Measurements from ENCODE around the gene USB1. TPM values are rescaled to one million over a fixed set of nuclear protein-coding genes. Genes with fewer than 3 reads are reported as not detected.
"Not testable (repeated sequence)": the region's sequence is repeated elsewhere in the genome, so short reads cannot be mapped to it uniquely, and the experiment has no call there.

USB1 gene
- total RNA-seq, 1 experiment from 2014 or later = 66.0 TPM

DNA sequence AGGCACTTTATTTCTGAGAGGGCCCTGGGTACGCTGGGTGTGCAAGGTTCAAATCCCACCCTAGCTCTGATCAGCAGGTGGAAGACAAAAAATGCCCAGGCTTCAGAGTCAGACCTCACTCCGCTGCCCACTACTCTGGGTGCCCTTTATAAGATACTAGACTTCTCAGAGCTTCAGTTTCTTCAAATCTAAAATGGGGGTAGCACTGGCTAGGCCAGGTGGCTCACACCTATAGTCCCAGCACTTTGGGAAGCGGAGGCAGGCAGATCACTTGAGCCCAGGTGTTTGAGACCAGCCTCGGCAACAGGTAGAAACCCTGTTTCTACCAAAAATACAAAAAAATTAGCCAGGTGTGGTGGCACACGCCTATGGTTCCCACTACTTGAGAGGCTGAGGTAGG is 1.7 kb downstream of the USB1 start:
- CTCF ChIA-PET = no interaction called here
- TF ChIP-seq, protein P1, sequence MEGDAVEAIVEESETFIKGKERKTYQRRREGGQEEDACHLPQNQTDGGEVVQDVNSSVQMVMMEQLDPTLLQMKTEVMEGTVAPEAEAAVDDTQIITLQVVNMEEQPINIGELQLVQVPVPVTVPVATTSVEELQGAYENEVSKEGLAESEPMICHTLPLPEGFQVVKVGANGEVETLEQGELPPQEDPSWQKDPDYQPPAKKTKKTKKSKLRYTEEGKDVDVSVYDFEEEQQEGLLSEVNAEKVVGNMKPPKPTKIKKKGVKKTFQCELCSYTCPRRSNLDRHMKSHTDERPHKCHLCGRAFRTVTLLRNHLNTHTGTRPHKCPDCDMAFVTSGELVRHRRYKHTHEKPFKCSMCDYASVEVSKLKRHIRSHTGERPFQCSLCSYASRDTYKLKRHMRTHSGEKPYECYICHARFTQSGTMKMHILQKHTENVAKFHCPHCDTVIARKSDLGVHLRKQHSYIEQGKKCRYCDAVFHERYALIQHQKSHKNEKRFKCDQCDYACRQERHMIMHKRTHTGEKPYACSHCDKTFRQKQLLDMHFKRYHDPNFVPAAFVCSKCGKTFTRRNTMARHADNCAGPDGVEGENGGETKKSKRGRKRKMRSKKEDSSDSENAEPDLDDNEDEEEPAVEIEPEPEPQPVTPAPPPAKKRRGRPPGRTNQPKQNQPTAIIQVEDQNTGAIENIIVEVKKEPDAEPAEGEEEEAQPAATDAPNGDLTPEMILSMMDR (conservative IDR thresholded peaks at IDR 0.05) = no peak
- TF ChIP-seq EZH2 (IDR thresholded peaks at IDR 0.05; ENCODE audit: low read depth) = no peak

DNA sequence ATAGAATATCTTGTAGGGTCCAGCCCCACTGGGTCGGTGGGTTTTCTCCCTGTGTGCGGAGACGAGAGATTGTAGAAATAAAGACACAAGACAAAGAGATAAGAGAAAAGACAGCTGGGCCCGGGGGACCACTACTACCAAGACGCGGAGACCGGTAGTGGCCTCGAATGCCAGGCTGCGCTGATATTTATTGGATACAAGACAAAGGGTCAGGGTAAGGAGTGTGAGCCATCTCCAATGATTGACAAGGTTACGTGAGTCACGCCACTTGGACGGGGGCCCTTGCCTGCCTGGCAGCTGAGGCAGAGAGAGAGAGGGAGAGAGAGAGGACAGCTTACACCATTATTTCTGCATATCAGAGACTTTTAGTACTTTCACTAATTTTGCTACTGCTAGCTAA is 3.5 kb downstream of the USB1 start:
- H4K20me1 ChIP-seq (ENCODE audit: insufficient read depth); H3K9me3 ChIP-seq (ENCODE audit: insufficient read depth, low read depth); H2AFZ ChIP-seq; DNase-seq; H3K79me2 ChIP-seq (ENCODE audit: low read depth); POLR2A ChIA-PET (ENCODE audit: unreplicated experiment); H3K4me3 ChIP-seq; H3K4me1 ChIP-seq (replicated peaks; ENCODE audit: insufficient read depth); H3K9me2 ChIP-seq (ENCODE audit: insufficient read depth); H3K27ac ChIP-seq; H3K4me2 ChIP-seq; BruUV-seq (replicated peaks); H3K27me3 ChIP-seq (ENCODE audit: insufficient read depth, low read depth): not testable (repeated sequence)
- Histone ChIP-seq H3F3A (ENCODE audit: insufficient read depth, low read depth) (peaks cover 15% of the 10 kb centered on the region), H3K36me3 (ENCODE audit: low read depth) (peaks cover 11% of the 10 kb centered on the region)
- intact Hi-C loops (cut with micrococcal nuclease; ENCODE audit: unreplicated experiment) = loop anchor here (1.0 kb wide), 2 partner anchors 247 to 428 kb away; no protein-coding TSS in a partner anchor
- CTCF ChIA-PET = interaction anchor here (0.9 kb wide), 1 partner anchor 99 kb away, joined by 4 read pairs; no protein-coding TSS in a partner anchor

More for the DNA sequence above, 1.7 kb downstream of the USB1 start:
- no peak overlapping the region for H3K4me3 ChIP-seq
- POLR2A ChIA-PET (ENCODE audit: unreplicated experiment) = no interaction called here
- no peaks in the 10 kb centered on the region for H3K9me2 ChIP-seq (ENCODE audit: insufficient read depth)
- peaks cover 33% of the 10 kb centered on the region for H3F3A ChIP-seq (ENCODE audit: insufficient read depth, low read depth)
- H4K20me1 ChIP-seq (ENCODE audit: insufficient read depth) = no peaks in the 10 kb centered on the region
- H3K36me3 ChIP-seq (ENCODE audit: low read depth) = peaks cover 11% of the 10 kb centered on the region
- DNase-seq = no peak
- H3K27ac ChIP-seq = no peak overlapping the region
- BruUV-seq (replicated peaks) = no TSS peak
- intact Hi-C loops (cut with micrococcal nuclease; ENCODE audit: unreplicated experiment) = no loop called here
- no peak overlapping the region for H3K4me2 ChIP-seq
- H3K79me2 ChIP-seq (ENCODE audit: low read depth) = peaks cover 16% of the 10 kb centered on the region; the same call in 1 of the 2 replicates
- no peaks in the 10 kb centered on the region for H3K9me3 ChIP-seq (ENCODE audit: insufficient read depth, low read depth)
- peaks cover 23% of the 10 kb centered on the region for H3K4me1 ChIP-seq (replicated peaks; ENCODE audit: insufficient read depth)
- H2AFZ ChIP-seq = no peak overlapping the region
- H3K27me3 ChIP-seq (ENCODE audit: insufficient read depth, low read depth) = no peaks in the 10 kb centered on the region

DNA sequence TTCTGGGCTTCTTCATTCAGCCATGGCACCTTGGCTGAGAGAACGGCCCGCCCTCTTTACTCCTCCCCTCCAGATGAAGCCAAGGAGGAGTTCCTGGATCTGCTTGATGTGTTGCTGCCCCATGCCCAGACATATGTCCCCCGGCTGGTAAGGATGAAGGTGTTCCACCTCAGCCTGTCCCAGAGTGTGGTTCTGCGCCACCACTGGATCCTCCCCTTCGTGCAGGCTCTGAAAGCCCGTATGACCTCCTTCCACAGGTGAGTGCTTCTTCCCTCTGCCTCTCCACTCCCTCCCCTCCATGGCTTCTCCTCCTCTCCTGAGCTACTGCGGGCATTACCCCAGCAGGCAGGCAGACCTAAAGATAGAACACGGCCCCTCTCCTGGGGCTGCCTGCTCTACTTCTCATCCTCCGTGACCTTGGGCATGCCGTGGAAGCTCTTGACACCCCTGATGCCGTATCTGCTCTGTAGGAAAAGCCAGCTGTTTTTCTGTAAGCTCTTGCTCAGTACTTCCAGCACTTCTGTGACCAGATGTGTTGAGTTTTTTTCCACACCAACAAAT is 8.7 kb downstream of the USB1 start:
- ChIA-PET CTCF (no interaction called here), POLR2A (ENCODE audit: unreplicated experiment) (no interaction called here)
- Histone ChIP-seq H4K20me1 (ENCODE audit: insufficient read depth) (no peaks in the 10 kb centered on the region; the same call in 1 of the 2 replicates), H3K9me2 (ENCODE audit: insufficient read depth) (no peaks in the 10 kb centered on the region), H3K9me3 (ENCODE audit: insufficient read depth, low read depth) (no peaks in the 10 kb centered on the region), H3K27me3 (ENCODE audit: insufficient read depth, low read depth) (no peaks in the 10 kb centered on the region), H3K4me3 (no peak overlapping the region), H3K27ac (no peak overlapping the region), H3K4me1 (replicated peaks; ENCODE audit: insufficient read depth) (no peaks in the 10 kb centered on the region), H2AFZ (no peak overlapping the region), H3K36me3 (ENCODE audit: low read depth) (peaks cover 5% of the 10 kb centered on the region), H3F3A (ENCODE audit: insufficient read depth, low read depth) (peaks cover 6% of the 10 kb centered on the region), H3K4me2 (no peak overlapping the region), H3K79me2 (ENCODE audit: low read depth) (no peaks in the 10 kb centered on the region)
- no peak for TF ChIP-seq EZH2 (IDR thresholded peaks at IDR 0.05; ENCODE audit: low read depth)
- TF ChIP-seq, protein P1 (conservative IDR thresholded peaks at IDR 0.05) = no peak
- intact Hi-C loops (cut with micrococcal nuclease; ENCODE audit: unreplicated experiment) = no loop called here
- BruUV-seq (replicated peaks) = no TSS peak
- no peak for DNase-seq

DNA sequence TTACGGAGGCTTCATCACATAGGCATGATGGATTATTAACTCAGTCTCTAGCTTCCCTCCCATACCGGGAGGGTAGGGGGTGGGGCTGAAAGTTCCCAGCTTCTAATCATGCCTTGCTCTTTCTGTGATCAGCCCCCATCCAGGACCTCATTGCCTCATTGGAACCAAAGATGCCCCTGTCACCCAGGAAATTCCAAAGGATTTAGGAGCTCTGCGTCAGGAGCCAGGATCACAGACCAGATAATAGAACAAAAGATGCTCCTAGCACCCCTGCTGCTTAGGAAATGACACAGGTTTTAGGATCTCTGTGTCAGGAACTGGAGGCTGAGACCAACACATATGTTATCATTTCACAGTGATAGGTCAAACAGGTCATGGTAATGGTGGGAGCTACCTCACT is 9.7 kb downstream of the USB1 start:
- ChIA-PET CTCF (no interaction called here), POLR2A (ENCODE audit: unreplicated experiment) (no interaction called here)
- Histone ChIP-seq H3F3A (ENCODE audit: insufficient read depth, low read depth) (peaks cover under 1% of the 10 kb centered on the region; the same call in 1 of the 2 replicates), H3K4me3 (no peak overlapping the region), H3K27ac (no peak overlapping the region), H3K36me3 (ENCODE audit: low read depth) (peaks cover 1% of the 10 kb centered on the region), H3K27me3 (ENCODE audit: insufficient read depth, low read depth) (no peaks in the 10 kb centered on the region), H3K79me2 (ENCODE audit: low read depth) (no peaks in the 10 kb centered on the region), H3K4me1 (replicated peaks; ENCODE audit: insufficient read depth) (no peaks in the 10 kb centered on the region), H3K9me3 (ENCODE audit: insufficient read depth, low read depth) (no peaks in the 10 kb centered on the region), H2AFZ (no peak overlapping the region), H4K20me1 (ENCODE audit: insufficient read depth) (no peaks in the 10 kb centered on the region; the same call in 1 of the 2 replicates), H3K4me2 (no peak overlapping the region), H3K9me2 (ENCODE audit: insufficient read depth) (no peaks in the 10 kb centered on the region)
- TF ChIP-seq EZH2 (IDR thresholded peaks at IDR 0.05; ENCODE audit: low read depth) = no peak
- TF ChIP-seq, protein P1 (conservative IDR thresholded peaks at IDR 0.05) = no peak
- intact Hi-C loops (cut with micrococcal nuclease; ENCODE audit: unreplicated experiment) = no loop called here
- no peak for DNase-seq
- no TSS peak for BruUV-seq (replicated peaks)
